ENCODE measurements around the gene CLIP2.
A peak's percentile ranks its signal among the peaks of the same experiment; 100 is the strongest.
"Not testable (repeated sequence)": the region's sequence is repeated elsewhere in the genome, so short reads cannot be mapped to it uniquely, and the experiment has no call there.

Gene CLIP2

DNA sequence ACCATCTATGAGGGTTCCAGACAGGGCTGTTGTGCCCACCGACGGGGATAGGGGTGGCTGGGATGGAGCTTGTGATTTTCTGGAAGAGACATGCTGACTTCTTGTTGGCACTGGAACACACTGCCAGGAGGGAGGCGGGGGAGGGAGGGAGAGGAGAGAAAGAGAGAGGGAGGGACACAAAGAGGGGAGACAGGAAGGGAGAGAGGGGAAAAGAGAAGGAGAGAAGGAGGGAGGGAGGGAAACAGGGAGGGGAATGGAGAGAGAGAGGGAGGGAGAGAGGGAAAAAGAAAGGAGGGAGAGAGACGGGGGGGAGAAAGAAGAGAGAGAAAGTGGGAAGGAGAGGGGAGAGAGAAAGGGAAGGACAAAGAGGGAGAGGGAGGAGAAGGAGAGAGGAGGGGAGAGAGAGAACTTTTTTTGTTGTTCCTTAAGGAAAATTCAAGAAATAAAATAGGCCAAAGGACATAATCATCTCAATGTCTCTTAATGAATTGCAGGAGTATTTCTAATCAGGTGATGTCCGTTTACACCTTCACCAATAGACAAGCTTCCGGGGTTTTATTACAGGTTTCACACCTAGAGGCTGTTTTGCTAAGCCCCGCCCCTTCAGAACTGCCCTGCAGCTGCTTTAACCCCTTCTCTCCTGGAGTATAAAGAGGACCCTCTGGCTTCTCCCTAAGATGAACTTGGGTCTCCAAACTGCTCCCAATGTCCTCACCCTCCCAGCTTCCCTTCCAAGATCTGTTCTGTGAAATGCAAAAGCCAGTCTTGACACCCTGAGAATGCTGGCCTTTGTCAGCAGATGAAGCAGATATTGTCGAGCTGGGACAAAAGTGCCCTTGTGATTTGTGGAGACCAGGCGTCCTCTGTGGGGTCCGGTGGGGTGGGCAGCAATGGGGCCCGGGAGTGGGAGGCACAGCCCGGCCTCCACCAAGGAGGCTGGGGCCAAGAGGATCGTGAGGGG, 82.5 kb downstream of the CLIP2 start:
- no peak for DNase-seq (ENCODE audit: low read depth in 2 of 2)

DNA sequence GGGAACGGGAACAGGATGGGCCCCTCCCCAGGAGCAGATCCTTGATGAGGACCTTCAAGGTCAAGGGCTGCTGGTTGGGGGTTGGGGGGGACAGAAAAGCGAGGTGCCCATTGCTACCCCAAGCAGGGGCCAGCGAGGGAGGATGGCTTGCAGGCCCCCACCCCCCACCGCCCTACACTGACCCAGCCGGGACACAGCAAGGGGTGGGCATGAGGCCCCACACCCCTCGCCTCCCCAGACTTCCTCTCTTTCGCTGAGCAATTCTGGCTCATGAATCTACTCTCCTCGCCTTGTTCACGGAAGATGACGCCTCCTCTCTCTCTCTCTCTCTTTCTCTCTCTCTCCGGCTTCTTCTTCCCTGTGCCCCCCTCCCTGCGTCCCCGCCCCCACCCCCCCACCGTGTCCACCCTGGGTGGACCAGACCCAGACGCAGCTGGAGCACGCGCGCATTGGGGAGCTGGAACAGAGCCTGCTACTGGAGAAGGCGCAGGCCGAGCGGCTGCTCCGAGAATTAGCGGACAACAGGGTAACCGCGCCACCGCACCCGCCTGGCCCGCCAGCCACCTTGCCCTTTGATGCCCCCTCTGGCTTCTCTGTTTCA, 83.4 kb downstream of the CLIP2 start:
- no peak for DNase-seq (ENCODE audit: low read depth in 2 of 2)

DNA sequence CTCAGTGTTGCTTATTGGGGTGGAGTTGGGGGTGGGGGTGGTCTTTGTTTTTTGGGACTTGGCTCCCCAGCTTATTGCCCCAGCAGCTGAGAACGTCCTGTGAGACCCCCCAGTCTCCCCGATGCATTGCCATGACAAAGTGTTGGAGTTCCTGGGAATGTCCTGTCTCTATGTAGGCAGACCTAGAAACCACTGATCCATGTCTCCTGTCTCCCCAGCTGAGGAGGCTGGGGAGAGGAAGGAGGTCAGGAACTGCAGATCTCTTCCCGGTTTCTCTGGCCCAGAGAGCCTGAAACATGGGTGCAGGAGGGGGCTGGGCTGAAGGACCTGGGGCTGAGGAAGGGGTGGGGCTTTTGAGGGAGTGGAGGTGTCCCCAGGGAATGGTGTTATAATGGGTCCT, 84.3 kb downstream of the CLIP2 start:
- no peak for DNase-seq (ENCODE audit: low read depth in 2 of 2)

DNA sequence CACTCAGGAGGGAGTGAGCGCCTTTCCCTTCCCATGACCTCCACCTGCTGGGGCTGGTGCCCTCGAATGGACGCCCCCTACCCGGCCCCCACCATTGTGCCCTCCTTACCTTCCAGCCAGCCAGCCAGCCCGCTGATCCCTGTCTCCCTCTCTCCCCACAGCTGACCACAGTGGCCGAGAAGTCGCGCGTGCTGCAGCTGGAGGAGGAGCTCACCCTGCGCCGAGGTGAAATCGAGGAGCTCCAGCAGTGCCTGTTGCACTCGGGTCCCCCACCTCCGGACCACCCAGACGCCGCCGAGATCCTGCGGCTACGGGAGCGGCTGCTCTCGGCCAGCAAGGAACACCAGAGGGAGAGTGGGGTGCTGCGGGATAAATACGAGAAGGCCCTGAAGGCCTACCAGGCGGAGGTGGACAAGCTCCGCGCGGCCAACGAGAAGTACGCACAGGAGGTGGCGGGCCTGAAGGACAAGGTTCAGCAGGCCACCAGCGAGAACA, 86.6 kb downstream of the CLIP2 start:
- no peak for DNase-seq (ENCODE audit: low read depth in 2 of 2)

DNA sequence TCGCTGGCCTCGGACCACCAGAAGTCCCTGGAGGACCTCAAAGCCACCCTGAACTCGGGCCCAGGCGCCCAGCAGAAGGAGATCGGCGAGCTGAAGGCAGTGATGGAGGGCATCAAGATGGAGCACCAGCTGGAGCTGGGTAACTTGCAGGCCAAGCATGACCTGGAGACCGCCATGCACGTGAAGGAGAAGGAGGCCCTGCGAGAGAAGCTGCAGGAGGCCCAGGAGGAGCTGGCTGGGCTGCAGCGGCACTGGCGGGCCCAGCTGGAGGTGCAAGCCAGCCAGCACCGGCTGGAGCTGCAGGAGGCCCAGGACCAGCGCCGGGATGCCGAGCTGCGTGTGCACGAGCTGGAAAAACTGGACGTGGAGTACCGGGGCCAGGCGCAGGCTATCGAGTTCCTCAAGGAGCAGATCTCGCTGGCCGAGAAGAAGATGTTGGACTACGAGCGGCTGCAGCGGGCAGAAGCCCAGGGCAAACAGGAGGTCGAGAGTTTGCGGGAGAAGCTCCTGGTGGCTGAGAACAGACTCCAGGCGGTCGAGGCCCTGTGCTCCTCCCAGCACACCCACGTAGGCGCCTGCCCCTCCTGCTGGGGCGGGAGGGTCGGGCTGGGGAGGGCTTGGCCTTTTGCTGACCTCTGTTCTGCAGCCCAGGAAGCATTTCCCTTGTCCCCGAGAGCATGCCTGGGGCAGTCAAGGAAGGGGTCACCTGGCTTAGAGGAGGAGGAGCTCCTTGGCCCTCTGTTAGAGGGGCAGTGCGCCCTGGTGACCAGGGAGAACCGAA, 87.2 kb downstream of the CLIP2 start:
- no peak for DNase-seq (ENCODE audit: low read depth in 2 of 2)

DNA sequence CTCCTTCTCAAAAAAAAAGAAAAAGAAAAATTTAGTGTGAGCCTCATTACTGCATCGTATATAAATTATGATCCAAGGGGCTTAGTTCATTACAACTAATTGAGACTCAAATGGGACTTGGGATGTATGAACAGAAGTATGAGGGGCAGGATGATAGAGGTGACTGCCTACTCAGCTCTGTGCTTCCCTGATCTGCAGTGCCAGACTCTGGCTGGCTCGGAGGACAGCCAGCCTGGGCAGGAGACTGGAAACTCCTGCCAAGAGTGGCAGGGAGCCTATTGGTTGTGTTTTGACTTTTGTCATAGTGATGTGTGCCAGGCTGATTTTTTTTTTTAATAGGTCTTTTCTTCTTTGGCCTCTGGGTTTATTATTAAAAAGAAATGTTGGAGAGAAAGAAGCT, 90.7 kb downstream of the CLIP2 start:
- DNase-seq (ENCODE audit: low read depth in 2 of 2), result no peak

DNA sequence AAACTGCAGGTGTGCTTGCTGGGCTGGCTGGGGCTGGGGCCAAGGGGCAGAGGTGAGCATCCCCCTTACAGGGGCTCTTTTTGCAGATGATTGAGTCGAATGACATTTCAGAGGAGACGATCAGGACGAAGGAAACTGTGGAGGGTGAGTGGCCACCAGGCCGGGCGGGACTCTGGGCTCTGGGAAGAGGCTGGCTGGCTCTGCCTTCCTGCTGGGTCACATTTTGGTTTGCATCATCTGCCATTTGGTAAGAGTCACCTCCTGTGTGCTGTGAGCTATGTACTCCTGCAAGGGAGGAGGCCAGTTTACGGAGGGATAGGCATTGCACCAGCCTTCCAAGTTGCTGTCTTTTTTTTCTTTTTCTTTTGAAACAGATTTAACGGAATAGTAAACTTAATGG, 91.5 kb downstream of the CLIP2 start:
- no peak for DNase-seq (ENCODE audit: low read depth in 2 of 2)

DNA sequence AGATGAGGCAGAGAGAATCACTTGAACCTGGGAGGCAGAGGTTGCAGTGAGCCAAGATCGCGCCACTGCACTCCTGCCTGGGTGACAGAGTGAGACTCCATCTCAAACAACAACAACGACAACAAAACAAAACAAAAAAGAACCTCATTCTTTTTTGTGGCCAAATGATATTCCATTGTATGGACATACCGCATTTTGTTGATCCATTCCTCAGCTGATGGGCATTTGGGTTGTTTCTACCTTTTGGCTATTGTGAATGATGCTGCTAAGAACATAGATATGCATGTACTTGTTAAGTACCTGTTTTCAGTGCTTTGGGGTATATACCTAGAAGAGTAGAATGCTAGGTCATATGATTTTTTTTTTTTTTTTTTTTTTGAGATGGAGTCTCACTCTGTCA, 94.9 kb downstream of the CLIP2 start:
- DNase-seq (ENCODE audit: low read depth in 2 of 2), result not testable (repeated sequence)

DNA sequence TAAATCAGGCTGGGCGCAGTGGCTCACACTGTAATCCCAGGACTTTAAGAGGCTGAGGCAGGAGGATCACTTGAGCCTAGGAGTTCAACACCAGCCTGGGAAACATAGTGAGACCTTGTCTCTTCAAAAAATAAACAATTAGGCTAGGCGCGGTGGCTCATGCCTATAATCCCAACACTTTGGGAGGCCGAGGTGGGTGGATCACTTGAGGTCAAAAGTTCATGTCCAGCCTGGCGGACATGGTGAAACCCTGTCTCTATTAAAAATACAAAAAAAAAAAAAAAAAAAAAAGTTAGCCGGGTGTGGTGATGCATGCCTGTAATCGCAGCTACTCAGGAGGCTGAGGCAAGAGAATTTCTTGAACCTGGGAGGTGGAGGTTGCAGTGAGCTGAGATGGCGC, 95.6 kb downstream of the CLIP2 start:
- not testable (repeated sequence) for DNase-seq (ENCODE audit: low read depth in 2 of 2)

DNA sequence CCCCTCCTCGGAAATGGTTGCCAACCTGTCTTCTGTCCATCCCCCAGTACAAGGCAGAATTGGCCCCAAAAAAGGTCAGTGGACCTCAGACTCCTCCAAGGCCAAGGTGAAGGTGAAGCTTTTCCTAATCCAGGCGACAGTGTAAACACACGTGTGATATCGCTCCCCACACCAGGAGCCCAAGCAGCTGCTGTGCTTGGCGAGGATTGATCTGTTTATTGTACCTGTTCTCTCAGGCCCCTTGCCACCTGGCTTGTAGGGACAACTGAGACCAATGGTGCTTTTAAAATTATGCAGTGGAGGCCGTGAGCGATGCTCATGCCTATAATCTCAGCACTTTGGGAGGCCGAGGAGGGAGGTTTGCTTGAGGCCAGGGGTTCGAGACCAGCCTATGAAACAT, 98.4 kb downstream of the CLIP2 start:
- DNase-seq (ENCODE audit: low read depth in 2 of 2), result no peak

DNA sequence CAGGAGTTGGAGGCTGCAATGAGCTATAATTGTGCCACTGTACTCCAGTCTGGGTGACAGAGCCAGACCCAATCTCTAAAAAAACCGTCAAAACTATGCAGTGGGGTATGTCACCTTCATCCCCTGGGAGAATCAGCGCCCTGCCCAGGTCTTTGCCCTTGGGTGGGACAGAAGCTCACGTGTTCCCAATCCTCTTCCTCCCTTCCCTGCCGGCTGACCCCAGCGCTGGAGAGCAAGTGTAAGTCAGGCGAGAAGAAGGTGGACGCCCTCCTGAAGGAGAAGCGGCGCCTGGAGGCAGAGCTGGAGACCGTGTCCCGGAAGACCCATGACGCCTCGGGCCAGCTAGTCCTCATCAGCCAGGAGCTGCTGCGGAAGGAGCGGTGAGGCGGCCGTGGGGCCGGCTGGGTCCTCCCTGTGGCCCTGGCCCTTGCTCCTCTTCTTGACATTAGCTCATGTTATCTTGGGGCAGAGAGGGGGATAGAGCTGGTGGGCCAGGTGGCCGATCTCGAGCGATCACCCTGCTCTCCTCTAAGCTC, 99.7 kb downstream of the CLIP2 start:
- DNase-seq (ENCODE audit: low read depth in 2 of 2), result no peak

DNA sequence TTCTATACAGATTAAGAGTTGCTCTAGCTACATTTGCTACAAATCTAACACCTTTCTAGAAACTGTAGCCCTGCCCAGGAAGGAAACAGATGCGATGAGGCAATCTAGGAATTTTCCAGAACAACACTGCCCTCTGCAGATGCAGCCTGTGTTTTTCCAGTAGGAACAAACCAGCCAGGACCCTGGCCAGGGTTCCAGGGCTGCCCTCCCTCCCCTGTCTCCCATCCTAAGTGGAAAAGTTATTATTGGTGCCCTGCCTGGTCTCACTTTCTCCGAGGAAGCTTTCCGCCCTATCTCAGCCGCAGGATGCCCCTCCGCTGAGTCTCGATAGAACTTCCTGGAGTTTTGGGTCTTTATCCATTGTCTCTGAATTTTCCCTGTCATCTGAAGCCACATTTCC, 104.5 kb downstream of the CLIP2 start:
- DNase-seq (ENCODE audit: low read depth in 2 of 2), result not testable (repeated sequence)

DNA sequence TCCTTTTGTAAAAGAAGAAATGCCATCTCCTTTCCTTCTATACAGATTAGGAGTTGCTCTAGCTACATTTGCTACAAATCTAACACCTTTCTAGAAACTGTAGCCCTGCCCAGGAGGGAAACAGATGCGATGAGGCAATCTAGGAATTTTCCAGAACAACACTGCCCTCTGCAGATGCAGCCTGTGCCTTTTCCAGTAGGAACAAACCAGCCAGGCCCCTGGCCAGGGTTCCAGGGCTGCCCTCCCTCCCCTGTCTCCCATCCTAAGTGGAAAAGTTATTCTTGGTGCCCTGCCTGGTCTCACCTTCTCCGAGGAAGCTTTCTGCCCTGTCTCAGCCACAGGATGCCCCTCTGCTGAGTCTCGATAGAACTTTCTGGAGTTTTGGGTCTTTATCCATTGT, 105.4 kb downstream of the CLIP2 start:
- not testable (repeated sequence) for DNase-seq (ENCODE audit: low read depth in 2 of 2)

DNA sequence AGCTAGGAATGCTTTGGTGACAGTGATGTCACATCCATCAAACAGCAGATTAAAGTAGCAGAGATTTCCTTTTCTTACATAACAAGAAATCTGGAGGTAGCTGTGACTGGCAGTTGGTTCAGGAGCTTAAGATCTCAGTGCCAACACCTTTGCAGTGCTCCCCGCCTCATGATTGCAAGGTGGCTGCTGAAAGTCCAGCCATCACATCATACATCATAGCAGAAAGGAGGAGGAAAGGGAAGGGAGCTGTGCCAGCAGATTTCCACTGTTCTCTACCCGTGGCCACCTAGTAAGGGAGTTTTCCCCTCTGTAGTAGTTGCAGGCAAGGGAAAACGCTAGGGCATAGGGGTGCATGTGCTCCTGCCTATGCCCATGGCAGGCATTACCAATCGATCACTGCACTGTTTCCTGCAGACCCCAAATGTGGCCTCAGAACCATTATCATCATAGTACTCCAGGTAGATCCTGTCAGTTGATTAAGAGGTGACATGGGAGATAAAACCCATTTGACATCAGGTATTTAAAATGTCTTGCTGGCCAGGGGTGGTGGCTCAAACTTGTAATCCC, 106.6 kb downstream of the CLIP2 start:
- no peak for DNase-seq (ENCODE audit: low read depth in 2 of 2)

DNA sequence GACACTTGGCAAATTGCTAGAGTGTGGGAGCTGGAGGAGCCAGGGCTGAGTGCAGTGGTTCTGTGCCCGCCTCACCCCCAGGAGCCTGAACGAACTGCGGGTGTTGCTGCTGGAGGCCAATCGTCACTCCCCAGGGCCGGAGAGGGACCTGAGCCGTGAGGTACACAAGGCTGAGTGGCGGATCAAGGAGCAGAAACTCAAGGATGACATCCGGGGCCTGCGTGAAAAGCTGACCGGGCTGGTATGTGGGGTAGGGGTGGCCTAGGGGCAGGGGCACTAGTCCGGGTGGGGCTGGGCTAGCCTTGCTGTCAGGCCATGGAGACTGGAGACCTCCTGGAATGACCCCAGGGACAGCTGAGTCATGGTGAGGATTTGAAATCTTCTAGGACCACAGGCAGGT, 107.8 kb downstream of the CLIP2 start:
- no peak for DNase-seq (ENCODE audit: low read depth in 2 of 2)

DNA sequence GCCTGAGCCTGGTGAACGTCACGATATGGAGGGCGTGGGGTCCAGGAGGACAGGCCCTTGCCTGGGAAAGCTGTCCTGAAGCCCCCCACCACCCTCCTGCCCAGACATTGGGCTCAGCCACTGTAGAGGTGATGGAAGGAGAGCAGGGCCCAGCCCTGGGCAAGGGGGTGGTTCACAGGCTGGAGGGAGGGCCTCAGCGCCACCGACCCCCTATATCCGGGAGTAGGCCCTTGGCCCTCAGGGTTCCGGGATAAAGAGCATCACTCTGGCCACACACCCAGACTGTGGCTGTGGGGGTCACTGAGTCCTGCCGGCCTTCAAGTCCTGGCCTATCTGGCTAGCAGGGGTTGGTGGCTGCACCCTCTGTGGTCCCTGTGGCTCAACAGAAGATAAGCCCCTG, 109.2 kb downstream of the CLIP2 start:
- no peak for DNase-seq (ENCODE audit: low read depth in 2 of 2)

DNA sequence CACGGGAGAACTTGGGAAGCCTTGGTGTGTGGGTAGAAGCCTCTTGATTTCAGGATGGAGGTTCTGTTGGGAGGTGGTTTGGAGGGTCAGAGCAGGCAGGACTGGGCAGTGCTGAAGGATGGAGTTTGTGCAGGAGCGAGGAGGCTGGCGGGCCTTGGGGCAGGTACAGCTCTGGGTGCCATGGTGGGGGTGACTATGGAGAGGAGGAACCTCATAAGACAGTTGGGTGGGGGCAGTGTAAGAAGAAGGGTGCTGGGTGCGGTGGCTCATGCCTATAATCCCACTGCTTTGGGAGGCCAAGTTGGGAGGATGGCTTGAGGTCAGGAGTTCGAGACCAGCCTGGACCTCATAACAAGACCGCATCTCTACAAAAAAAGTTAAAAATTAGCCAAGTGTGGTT, 109.8 kb downstream of the CLIP2 start:
- DNase-seq (ENCODE audit: low read depth in 2 of 2), result no peak

DNA sequence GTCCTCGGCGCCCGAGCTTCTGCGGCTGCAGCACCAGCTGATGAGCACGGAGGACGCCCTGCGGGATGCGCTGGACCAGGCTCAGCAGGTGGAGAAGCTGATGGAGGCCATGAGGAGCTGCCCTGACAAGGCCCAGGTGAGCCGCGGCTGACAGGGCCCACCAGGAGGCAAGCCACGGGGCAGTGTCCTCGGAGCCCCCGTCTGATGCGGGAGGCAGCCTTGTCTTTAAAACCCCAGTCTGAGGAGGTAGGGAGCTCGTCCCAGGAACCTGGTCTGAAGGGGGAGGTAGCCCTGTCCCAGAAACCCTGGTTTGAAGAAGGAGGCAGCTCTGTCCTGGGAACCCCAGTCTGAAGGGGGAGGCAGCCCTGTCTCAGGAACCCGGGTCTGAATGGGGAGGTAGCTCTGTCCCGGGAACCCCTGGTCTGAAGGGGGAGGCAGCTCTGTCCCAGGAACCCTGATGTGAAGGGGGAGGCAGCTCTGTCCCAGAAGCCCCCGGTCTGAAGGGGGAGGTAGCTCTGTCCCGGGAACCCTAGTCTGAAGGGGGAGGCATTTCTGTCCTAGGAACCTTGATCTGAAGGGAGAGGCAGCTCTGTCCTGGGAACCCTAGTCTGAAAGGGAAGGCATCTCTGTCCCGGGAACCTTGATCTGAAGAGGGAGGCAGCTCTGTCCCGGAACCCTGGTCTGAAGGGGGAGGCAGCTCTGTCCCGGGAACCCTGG, 111.4 kb downstream of the CLIP2 start:
- no peak for DNase-seq (ENCODE audit: low read depth in 2 of 2)

DNA sequence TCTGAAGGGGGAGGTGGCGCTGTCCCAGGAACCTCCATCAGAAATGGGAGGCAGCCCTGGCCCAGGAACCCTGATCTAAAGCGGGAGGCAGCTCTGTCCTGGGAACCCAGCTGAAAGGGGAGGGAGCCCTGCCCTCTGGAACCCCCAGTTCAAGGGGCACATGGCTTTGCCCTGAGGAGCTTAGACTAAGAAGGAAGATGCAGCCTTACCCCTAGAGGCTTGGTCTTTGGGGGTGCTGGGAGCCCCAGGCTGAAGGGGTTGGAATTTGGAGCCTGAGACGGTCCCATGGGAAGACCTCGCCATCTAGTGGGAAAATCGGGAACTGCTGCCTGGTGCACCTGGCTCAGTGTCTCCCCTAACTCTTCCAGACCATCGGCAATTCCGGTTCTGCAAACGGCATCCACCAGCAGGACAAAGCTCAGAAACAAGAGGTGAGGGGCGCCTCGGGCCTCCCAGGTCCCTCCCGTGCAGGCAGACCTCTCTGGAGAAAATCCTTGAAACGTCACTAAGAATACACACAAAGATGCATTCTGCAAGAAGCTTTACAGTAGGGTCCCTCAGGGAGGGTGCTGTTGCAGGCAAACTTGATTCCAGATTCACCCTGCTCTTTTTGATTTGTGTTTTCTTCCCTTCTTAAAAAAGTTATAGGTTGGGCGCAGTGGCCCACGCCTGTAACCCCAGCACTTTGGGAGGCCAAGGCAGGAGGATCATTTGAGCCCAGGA, 112.1 kb downstream of the CLIP2 start:
- peak; percentile 20 to 22 for DNase-seq (ENCODE audit: low read depth in 2 of 2)

DNA sequence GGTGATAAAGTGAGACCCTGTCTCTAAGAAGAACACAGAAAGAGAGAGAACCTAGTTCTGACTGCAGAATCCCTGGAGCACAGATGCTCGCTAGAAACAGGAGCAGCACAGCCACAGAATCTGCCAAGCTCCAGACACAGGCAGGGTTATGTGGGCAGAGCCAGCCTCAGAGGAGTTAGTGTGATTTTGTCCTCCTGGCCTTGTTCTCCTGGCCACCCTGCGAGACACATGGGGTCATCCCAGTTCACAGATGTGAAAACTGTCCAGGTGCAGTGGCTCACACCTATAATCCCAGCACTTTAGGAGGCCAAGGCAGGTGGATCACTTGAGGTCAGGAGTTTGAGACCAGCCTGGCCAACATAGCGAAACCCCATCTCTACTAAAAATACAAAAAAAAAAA, 113.5 kb downstream of the CLIP2 start:
- not testable (repeated sequence) for DNase-seq (ENCODE audit: low read depth in 2 of 2)

Data from fibroblast of skin of left quadriceps (primary cell).